GM19395 (cell line): ENCODE measurements around the gene FIGNL2.
"Not testable (repeated sequence)": the region's sequence is repeated elsewhere in the genome, so short reads cannot be mapped to it uniquely, and the experiment has no call there.

Experiments used
- ATAC-seq: cut with Tn5 transposase; IDR thresholded peaks from one replicate; pipeline ENCODE4 v1.9.1; 2021; ENCODE audit warnings: mild to moderate bottlenecking, moderate library complexity; ENCODE audit not compliant: unreplicated experiment

FIGNL2 gene

DNA sequence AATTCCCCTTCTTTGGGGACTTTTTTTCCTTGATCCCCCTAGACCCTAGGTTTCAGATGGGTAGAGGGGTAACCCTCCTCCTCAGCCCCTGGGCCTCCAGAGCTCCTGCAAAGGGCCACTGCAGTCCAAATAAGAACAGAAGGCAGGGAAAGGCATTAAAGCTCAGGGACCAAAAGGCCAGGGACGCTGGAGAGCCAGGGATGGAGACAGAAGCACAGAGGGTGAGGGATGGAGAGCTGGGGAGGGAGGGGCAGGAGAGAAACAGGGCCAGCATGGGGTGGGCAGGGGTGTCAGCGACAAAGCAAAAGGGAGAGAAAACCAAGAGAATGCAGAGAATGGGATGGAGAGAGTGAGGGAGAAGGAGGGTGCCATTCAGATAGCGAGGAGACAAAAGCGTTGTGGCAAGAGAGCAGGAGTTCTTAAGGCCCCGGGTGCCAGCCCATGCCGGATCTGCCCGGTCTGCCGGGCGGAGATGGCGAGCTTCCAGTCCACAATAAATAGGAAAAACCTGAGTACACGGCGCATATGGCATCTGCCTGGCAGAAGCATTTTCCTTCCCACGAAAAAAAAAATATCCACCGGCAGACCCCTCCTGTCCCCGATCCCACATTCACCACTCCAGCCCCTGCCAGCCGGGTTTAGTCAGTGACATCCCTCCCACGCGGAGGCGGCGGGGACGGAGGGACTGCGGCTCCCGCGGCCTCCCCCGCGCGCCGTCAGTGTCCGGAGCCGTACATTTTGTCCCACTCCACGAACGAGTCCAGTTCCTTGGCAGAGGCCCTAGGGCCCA is 28.6 kb downstream of the FIGNL2 start:
- ATAC-seq, result no peak

- ATAC-seq, result no peak
Measured at GRCh38 chr12:51818566-51819300, 29.8 kb downstream of the FIGNL2 start.

DNA sequence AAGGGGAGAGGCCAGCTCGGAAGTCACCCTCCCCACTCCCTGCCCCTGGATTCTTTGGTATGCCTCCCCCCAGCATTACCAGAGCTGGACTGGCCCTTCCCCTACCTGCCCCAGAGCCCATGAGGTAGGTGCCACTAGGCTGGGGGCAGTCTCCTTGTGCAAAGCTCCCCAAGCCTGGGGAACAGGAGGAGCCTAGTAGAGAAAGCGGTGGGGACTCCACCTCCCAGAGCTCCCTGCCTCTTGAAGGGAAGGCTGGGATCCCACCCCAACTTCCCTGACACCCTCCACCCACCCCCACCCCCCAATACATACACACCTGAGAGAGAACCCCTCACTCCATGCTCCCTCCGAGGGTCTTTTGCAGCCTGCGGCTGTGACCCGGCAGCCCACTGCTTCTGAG is 30.4 kb downstream of the FIGNL2 start:
- no peak for ATAC-seq

- ATAC-seq, result no peak
Measured at GRCh38 chr12:51817027-51817953, 31.2 kb downstream of the FIGNL2 start.

DNA sequence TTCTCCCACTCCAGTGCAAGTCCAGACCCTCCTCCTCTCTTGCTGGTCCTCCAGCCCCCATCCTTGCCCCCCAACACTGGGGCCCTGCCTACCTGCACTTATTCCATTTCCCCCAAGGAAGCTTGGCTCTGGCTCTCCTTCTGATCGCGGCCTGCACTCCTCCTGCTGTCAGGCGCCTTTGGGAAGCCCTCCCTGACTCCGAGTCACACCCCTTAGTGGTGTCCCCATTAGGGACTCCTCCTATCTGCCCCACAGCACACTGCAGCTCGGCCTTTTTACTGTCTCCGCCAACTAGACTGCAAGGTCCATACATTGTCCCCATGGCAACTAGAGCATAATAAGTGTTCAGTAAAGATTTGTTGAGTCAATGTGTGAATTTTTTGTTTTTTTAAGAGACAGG is 32.9 kb downstream of the FIGNL2 start:
- ATAC-seq, result no peak

DNA sequence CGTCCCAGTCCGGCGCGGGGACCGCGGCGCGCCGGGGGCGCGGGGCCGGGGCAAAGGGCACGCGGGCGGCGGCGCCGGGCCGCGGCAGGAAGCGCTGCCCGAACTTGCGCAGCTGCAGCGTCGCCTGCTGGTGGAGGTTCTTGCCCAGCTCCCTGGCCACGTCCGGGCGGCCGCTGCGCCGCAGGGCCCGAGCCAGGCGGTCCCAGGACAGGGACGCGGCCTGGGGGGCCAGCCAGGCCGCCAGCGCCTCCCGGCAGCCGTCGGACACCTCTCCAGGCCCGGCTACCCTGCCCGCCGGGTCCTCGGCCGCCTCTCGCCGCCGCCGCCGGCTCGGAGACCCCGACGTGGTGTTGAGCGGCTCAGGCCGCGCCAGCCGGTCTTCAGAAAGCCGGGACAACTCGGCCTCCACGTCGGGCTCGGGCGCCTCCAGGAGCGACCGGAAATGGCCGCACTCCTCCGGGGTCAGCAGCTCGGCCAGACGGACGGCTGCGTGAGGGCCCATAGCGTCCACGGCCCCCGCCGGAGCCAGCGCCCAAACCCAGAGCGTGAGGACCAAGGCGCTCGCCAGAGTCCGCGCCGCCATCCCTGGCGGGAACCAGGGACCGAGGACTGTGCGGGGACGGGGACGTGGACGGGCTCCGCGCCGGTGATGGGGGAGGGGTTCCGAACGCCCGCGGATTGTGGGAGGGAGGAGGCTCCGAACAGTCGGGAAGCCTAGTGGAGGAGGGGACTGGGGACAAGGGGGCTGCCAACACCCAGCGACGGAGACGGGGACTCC is 34.0 kb downstream of the FIGNL2 start:
- ATAC-seq, result no peak

- ATAC-seq, result no peak
Measured at GRCh38 chr12:51813931-51814310, 34.6 kb downstream of the FIGNL2 start.

DNA sequence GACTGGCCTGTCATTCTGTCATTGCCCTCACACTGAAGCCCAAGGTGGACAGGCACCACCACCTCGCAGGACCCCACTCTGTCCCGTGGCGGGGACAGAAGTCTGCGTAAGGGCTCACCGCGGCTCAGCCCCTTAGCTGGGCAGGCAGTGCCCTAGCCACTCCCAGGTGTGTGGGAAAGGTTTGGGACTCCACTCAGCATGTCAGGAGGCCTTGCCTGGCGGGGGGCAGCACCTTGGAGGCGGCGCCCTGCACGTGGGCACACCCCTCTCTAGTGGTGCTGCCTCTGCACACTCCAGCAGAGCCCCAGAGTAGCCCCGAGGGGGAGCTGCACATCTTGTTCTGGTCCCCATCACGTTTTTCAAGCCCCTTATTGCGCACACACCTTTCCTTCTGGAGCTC is 35.6 kb downstream of the FIGNL2 start:
- ATAC-seq, result no peak

GRCh38 chr12:51811203-51812202 is 37.0 kb downstream of the FIGNL2 start:
- no peak for ATAC-seq

DNA sequence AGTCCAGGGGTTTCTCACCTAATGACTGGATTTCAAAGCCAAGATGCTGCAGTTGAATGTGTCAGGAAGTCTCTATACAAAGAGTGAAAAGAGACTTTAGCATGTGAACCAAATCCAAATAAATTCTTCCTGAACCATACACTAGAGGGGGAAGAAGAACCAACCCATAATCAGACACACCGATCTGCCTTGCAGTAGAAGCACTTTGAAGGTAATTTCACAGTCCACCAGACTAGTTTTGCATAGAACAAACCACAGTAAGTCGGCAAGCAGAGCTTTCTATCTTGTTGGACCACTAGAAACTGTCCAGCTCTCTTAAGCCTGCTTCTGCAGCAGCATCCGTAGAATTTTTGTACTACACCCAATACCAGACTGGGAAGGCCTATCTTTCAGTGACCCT is 39.3 kb downstream of the FIGNL2 start:
- ATAC-seq, result no peak

DNA sequence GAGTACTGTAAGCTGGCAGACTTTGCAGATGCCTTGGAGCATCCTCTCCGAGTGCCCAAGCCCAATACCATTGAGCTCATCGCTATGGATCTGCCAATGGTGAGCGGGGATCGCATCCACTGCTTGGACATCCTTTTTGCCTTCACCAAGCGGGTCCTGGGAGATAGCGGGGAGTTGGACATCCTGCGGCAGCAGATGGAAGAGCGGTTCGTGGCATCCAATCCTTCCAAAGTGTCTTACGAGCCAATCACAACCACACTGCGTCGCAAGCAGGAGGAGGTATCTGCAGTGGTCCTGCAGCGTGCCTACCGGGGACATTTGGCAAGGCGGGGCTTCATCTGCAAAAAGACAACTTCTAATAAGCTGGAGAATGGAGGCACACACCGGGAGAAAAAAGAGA is 41.6 kb downstream of the FIGNL2 start:
- no peak for ATAC-seq

DNA sequence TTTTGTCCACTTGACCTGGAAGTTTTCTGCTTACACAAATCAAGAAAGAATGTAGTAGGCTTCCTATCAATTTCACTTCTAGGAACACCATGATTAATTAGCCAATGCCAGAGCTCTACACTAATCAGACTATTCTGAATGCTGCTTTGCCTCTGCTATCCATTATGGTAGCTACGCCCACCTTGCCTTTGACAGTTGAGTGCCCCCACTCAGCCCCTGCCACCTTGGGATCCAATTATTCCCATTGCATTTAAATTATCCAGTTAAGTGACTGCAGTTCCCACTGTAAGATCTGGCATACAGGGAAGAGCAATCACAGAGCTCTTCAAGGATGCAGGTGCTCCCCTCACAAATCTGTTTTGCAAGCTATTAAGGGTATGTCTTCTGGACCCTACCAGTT is 47.5 kb downstream of the FIGNL2 start:
- no peak for ATAC-seq

- ATAC-seq, result no peak
Measured at GRCh38 chr12:51798501-51798900, 50.0 kb downstream of the FIGNL2 start.

- not testable (repeated sequence) for ATAC-seq
Measured at GRCh38 chr12:51798051-51798450, 50.5 kb downstream of the FIGNL2 start.

DNA sequence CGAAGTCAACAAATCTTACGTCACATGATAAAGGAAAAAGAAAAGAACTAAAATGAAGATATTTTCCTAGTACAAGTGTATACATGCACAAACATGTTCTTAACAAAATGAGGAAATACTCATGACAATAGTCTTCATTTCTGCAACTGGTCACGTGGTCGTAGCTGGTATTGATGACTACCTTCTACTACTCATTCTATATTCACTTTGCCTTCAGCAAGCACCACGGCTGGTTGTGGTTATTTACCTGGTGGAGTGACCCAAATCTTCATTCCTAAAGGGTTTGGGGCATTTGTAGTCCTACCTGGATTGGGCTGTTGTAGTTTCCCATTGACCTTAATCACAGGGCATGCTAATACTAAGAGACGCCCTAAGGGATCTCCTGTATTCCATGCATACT is 51.2 kb downstream of the FIGNL2 start:
- no peak for ATAC-seq

DNA sequence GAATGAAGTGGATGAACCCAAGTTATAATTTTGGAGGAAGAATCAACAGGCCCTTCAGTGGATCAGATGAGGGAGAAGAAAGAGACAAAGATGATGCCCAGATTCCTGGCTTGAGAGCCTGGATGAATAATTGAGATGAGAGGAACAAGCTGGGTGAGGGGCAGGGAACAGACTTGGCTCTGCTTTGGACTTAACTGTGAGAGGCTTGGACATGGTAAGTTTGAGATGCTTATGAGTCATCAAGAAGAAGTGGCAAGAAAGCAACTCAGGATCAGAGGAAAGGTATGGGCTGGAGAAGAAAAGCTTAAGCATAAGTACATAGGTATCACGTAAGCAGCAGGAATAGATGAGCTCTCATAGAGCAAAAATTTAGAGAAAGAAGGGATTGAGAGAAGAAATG is 55.3 kb downstream of the FIGNL2 start:
- no peak for ATAC-seq

GRCh38 chr12:51792417-51792816 is 56.1 kb downstream of the FIGNL2 start:
- ATAC-seq, result no peak

DNA sequence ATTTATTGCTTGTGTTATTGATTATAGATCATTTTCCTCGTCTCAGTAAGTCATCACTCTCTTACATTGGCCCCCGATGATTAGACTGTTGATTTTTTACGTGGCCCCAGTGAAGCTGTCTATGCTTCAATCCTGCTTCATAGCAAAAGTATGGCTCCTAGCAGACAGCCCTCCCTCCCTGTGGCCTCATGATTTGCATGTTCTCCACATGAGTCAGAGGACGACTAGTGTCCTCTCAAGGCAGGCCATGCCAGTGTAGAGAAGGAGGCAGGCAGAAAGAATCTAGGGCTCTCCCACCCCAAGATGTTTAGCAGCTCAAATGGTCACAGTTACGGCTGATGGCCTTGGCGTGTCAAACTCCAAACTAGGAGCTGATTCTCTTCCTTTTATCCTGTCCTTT is 59.6 kb downstream of the FIGNL2 start:
- no peak for ATAC-seq

DNA sequence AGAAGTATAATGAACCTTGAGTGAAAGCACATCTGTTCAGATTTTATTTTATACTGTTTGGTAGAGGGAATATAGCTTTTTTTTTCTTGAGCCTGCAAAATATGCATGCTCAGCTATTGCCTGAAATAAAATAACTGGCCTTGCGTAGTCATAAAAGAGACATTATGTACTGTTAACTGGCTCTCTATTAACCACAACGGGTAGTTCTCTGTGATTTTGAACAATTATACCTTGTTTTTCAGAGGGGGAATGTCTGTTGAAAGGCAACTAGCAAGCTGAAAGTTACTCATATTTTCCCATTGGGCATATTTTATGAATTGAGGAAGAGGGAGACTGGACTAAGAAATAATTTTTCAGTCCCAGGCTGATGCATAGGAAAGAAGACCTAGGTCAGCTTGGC is 62.6 kb downstream of the FIGNL2 start:
- no peak for ATAC-seq
